GM19043 (cell line): ENCODE results near the gene AMER3.

Source experiments
- ATAC-seq: cut with Tn5 transposase; IDR thresholded peaks from one replicate; pipeline ENCODE4 v1.9.1; 2021; ENCODE audit warnings: low read depth; ENCODE audit not compliant: unreplicated experiment

AMER3 gene

DNA sequence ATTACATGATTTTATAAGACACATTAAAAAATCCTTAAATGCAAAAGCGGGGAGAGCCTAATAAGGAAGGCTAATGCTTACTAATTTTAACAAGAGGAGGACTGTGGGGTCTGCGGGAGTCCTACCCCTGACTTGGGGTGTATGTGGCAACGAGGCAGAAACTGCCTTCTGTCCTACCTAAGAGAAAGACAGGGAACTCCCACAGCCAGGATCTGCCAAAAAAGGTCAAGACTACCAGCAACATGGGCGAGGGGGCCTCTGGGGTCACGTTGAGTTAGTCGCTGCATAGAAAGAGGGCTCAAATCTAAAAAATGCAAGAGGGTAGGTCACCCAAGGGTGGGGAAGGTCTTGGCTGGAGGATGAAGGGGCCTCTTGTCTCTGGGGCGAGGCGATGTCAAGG is 529 bp upstream of the AMER3 start:
- no peak for ATAC-seq

DNA sequence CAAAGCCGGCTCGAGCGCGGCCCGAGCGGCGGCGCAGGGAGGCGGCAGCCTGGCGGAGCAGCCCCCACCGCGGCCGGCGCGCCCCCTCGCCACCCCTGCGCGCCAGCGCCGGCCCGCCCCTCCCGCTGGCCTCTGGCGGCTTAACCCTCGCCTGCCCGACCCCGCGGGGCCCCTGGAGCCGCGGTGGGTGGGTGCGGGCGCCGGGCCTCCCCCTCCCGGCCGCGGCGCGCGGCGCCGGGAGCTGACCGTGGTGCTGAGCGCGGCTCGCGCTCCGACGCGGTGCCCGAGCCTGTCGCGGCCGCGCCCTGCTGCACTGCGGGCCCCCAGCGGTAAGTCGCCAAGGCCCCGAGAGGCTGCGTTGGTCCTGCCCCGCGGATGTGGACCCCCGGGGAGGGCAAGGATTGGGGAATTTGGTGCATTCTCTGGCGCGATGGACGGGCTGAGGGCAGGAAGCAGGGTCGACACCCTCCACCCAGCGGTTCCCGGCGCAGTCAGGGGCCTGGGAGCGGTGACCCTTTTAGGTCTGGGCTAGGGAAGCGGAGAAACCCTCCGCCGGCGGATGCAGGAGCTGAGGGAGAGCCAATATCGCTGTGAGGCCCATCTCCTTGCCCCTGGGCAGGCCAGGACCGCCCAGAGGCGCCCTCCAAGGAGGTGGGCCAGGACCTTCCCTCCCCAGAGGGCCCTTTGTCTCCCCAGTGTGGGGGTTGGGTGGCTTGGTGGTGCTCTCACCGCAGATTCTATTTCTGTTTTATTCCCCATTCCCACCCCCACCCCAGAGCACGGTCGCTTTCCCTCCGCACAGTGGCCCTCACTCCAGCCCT is 923 bp downstream of the AMER3 start:
- ATAC-seq, result no peak

DNA sequence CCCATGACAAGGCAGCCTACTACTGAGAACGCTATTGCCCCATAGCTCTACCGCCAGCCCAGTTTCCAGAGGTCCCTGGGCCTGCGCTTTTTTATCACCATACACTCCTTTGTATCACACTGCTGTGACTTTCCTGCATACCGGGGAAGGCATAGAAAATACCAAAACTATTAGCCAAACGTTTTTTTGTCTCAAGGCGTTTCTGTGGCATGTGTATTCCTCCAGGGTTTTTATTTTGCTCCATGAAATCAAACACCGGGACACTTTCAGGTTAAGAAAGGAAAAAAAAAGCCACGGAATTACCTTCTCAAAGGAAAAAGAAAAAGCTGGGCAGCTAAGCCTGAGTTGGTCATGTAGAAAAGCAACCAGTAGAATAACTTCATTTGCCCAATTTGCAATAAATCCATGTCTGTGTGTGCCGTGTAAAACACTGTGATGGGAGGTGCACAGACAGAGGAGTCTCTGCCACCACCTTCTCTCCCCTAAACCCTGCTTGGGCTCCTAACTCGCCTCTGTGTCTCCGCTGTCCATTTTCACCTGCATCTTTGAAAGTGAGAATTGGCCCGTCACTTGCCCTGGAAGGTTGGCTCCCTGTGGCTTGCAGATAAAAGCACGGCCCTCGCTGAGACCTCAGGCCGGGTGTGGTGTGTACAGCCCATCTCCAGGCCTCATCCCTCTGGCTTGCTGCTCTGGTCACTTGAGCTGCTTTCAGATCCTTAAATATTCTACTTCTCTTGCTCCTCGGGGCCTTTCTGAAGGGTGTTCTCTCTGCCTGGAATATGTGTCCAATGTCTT is 1.7 kb downstream of the AMER3 start:
- no peak for ATAC-seq

DNA sequence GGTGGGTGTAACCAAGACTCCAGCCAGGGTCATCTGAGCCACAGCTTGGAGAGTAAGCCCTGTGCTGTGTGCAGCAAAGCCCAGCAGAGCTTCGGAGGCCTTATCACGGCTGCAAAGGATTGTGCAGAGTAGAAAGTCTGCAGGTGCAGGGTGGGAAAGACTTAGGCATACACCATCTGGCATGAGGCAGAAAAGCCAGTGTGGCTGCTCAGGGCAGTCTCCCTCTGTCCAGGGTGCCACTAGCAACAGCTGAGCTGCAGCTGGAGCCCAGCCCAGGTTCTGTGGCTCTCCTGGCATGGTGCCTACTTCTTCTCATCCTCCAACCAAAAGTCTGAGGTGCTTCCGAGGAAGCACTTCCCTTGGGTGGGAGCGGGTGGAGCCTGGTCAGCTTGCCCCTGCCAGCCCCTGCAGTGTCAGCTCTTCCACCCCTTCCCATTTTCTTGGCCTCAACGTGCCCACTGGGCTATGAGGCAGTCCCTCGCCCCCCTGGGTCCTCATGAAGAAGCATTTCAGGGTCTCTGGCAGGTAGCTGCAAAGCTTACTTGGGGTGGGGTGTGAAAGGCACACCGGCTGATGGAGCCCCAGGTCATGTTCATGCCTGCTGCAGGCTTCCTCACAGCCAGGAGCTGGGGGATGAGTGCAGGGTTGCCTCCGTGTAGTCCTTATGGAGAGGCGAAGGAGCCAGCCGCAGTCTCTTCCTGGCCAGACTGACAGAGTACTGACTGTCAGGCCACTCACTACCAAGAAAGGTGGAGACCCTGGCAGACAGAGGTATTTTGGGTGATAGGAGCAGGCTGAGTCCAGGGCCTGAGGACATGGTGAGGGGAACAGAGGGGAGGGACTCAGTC is 4.8 kb downstream of the AMER3 start:
- no peak for ATAC-seq

DNA sequence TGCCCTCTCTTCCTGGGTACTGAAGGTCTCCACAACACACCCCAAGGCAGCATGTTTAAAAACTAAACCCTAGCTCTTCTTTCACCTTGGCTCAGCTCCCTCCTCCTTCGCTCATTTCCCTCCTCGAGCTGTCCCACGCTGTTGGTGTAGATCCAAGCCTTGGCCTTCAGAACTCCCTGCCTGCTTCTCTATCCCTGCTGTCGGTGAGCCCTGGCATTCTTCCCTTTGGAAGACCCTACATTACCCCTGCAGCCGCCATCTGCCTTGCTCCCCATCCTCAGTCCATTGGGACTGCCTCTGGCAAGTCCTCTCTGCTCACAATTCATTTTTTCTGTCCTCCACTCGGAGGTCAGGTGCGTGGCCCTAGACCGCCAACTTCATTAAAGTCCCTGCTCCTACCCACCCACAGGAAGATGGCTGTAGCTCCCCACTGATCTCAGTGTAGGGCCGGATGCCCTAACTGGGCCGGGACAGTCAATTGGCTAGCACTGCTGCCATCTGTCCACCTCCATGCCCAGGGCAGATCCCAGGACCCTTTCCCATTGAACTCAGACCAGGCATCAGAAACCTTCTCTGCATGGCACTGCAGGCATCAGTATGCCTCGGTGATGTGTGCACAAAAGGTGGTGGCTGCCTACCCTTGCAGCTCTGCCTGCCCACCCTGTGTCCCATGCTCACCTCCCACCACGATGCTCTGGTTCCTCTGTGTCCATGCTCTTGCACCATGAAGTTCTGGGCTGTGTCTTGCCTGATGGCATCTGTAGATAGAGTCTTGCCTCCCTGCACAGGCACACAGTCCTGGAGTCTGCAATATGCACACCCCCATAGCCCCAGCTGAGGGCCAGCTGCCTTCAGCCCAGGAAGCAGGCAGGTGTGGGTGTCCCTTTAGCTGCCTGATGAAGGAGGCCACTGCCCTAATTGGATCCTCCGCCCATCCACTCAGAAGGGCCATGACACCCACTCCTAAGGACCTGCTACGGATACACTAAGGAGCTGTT is 5.7 kb downstream of the AMER3 start:
- no peak for ATAC-seq

DNA sequence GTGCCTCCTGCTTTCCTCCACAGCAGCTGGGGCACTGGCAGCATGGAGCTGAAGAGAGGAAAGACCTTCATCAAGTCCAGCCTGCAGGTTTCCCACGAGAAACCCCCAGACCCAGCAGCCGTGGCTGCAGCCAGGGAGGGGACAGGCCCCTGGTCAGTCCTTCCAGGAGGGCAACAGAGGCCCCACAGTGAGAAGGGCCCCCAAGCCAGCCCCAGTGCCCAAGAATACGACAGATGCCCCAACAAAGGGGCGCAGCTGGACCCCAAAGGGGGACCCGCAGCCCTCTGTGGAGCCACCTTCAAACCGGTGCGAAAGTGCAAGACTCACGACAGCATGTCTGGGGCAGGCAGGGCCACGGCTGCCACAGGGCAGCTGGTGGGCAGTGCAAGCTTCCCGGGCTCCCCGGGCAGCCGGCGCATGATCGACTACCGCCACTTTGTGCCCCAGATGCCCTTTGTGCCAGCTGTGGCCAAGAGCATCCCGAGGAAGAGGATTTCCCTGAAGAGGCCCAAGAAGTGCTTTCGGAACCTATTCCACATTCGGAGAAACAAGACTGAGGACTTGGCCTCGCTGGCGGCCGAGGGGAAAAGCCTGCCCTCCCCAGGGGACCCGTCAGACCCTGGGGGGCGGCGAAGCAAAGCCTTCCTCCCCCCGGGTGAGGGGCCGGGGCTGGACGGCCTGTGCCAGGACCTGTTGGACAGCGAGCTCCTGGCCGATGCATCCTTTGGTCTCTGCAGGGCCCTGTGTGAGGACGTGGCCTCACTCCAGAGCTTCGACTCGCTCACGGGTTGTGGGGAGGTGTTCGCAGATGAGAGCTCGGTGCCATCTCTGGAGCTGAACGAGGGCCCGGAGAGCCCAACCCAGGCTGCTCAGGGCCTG is 6.9 kb downstream of the AMER3 start:
- no peak for ATAC-seq

DNA sequence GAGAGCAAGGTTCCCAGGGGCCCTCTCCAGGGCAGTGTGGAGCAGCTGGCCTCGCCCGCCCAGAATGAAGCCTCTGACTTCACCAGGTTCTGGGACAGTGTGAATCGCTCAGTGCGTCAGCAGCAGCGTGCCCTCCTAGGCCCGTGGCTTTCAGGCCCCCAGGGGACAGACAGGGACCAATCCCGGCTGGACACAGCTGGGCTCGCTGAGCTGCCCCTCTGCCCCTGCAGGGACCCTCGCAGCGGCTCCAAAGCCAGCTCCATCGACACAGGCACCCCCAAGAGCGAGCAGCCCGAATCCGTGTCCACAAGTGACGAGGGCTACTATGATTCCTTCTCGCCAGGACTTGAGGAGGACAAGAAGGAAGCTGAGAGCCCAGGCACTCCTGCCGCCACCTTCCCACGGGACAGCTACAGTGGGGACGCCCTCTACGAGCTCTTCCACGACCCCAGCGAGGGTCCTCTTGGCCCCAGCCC is 7.6 kb downstream of the AMER3 start:
- ATAC-seq, result no peak

DNA sequence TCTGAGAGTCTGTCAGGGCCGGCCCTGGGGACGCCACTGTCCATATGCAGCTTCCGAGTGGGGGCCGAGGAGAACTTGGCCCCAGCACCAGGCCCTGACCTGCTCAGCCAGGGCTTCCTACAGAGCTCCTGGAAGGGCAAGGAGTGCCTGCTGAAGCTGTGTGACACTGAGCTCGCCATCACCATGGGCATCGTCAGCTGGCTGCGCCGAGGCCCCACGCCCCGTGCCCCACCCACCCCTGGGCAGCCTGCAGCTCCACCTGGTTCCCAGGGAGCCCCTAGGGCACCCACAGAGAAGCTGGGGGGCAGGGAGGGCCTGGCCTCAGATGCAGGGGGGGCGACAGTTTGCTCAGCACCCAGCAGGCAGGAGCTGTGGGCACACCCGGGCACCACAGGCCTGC is 8.1 kb downstream of the AMER3 start:
- ATAC-seq, result no peak

DNA sequence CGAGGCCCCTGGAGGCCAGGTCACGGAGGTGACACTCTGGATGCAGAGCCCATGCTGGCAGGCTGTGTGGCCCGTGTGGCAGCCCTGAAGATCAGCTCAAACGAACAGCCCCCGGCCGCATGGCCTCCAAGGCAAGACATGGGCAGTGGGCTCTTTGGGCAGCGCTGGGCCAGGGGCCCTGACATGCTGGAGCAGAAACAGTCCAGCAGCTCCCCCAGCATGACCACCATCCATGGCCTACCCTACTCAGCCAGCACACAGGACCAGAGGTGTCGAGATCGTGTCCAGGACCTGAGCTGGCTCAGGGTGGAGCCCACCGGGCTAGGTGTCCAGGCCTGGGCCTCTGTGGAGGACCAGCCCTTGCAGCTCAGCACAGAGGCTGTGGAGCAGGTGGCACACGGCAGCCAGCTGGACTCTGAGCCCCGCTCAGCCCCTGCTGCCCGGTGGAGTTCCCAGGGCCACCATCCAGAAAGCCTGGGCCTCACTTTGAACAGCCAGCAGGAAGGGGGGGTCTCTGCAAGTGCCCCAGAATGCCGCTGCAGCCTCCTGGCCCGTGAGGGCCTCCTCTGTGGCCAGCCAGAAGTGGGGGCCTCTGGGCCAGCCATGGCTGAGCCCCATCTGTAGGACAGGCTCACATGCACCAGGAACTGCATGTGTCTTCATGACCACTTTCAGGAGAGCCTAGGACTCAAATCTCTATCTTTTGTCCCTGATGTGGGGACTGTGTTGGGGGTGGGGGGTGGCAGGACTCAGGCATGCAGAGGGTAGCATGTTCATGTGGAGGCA is 8.9 kb downstream of the AMER3 start:
- ATAC-seq, result no peak

DNA sequence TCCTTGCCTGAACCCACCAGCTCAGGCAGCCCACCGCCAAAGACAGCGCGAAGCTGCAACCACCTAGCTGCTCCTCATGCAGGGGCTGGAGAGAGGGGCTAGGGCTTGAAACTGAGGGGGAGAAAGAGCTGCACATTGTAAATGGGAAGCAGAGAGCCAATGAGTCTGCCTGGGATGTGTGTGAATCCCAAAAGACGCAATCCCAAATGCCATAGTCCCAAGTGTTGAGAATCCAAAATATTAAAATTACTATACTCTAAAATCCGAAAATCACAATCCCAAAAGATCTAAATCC is 9.4 kb downstream of the AMER3 start:
- ATAC-seq, result no peak

DNA sequence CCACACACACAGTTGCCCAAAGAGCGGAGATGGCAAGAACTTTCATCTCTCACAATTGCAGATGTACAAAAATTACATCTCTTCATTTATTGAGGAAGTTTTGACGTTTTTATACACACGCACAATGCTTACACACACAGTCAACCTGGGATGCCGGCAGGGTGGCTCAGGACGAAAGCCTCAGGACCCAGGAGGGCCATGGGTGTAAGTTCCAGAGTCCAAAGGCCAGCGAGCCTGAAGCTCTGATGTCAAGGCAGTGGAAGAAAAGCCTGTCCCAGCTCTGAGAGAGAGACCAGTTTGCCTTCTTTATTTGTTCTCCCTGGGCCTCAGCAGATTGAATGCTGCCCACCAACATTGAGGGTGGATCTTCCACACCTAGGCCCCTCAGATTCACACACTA is 10.1 kb downstream of the AMER3 start:
- ATAC-seq, result no peak

DNA sequence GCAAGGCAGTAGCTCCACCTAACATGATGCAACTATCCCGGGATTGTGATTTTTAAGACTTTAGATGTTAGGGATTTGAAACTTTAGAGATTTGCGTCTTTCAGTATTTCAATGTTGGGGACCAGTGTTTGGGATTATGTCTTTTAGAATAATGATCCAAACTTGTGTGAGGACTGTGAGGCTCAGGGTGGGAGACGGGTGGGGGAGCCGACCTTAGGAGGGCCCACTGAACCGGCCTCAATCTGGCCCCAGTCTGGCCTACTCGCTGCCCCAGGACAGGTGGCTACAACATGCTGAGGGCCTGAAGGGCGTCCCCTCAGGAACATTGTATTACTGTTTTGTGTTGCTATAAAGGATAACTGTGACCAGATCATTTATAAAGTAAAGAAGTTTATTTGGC is 10.7 kb downstream of the AMER3 start:
- no peak for ATAC-seq

DNA sequence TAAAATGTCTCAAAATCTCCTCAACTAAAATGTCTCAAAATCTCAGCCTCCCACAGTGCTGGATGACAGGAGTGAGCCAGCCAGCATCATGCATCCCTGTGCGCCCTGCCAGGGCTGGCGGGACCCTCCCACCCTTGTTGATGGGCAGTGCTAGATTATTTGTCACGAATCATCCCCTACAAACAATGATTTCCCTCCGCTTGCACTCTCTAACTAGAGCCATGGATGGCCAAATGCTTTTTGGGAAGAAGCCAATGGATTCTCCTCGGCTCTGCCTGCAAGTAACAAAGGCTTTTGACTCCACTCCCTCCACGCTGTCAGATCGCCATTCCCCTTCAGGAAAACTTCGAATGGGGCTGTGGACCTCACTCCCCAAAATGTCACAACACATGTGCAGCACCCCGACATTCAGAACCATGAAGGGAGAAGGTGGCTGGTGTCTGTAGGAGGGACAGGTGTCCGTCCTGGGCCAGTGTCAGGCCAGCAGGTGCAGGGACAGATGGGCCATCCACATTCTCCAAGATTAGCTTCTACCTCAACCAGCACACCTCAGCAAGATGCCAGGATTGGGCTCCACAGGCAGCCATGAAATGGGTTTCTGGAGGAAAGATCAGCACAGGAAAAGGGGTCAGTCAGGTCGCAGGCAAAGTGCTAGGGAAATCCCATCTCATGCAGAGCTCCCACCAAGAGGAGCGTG is 11.5 kb downstream of the AMER3 start:
- ATAC-seq, result no peak

DNA sequence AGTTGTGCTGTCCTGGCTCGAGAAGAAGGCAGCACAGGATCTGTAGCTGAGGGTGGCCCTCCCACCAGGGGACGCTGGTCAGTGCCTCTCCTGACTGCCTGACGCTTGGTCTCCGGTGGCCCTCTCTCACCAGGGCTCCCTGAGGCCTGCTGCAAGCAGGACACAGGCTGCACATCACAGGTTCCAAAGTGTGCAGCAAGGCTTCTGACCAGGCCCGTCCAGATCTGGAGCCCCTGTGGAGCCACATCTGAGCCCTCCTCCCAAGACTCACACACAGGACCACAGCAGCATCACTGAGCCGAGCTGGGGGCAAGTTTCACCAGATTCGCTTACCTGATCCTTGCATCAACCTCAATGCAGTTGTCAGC is 12.1 kb downstream of the AMER3 start:
- no peak for ATAC-seq

DNA sequence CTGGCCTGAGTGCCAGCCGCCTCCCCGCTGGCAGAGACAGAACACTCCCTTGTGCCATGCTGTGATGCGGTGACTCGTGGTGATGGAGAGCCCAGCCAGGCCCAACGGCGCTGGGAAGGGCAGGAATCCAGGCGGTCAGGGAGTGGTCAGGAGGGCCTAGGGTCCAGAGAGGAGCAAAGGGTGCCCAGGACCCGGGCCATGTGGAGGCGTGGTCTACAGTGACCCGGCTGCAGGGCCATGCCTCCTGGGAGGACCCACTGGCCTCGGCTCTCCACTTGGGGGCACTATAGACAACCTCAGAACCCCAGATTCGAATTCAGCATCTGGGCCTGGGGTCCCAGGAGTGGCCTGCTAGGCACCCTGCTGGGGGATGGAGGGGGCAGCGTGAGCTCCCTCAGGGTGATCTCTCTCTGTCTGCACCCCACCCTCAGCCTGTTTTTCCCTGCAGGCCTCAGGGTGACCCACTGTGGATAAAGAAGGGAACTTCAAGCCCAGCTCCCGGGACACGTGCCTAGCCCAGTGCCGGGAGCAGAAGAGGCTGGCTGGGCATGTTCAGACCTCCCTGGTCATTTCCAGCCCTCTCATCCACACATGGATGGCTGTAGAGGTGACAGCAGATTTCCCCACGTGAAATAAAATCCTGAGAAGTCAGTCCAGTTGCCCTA is 13.0 kb downstream of the AMER3 start:
- ATAC-seq, result no peak

DNA sequence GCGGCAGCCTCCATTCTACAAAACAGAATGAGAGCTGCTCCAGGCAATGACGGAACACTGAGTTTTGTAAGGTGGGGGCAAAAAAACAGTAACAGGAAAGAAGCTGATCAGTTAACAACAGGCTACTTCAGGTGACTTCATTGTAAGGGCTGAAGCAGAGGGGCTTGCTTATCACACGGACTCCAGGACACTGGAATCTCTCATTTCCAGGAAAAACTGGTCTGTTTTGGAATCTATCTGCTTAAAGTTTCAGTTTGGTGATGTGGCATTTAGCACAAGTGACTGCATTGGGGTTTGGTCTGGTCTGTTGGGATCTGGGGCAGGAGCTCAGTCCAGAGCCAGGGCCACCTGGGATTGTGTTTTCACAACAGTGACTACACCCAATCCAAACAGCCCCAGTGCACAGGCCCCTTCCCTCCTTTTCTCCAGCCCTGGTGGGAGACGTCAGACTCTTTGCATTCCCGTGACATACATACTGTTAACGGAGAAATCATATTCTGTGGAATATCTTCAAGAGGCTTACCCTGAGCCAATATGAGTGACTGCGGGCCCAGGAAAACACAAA is 14.1 kb downstream of the AMER3 start:
- ATAC-seq, result no peak

DNA sequence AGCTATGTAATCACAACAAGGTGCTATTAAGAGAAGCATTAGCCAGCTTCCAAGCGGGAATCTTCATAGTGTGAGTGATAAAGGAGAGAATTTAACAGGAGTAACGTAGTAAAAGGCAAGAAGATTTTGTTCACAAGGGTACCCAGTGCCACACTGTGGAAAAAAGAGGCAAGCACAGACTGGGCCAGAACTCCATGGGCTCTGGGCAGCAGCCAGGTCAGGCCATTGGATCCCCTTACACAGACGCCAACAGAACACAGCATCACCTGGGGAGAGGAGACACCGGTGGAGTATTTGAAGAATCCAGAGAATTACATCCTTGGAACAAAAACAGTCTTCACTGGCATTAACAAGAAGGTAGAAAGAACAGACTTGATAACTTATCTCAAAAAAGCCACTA is 21.2 kb downstream of the AMER3 start:
- no peak for ATAC-seq
